GM18498 (cell line): ENCODE measurements around the gene APLNR.

ENCODE experiments used
- ATAC-seq: cut with Tn5 transposase; IDR thresholded peaks from one replicate; pipeline ENCODE4 v1.9.1; 2021; ENCODE audit warnings: mild to moderate bottlenecking, moderate library complexity; ENCODE audit not compliant: unreplicated experiment

Gene APLNR

GRCh38 chr11:57219021-57219627, 17.9 kb downstream of the APLNR start:
- no peak for ATAC-seq

GRCh38 chr11:57217053-57217452, 20.0 kb downstream of the APLNR start:
- no peak for ATAC-seq

- no peak for ATAC-seq
Observed at GRCh38 chr11:57216463-57216862, 20.6 kb downstream of the APLNR start.

- no peak for ATAC-seq
Observed at GRCh38 chr11:57214494-57214893, 22.6 kb downstream of the APLNR start.

- ATAC-seq = no peak
Observed at GRCh38 chr11:57214098-57214417, 23.0 kb downstream of the APLNR start.

- no peak for ATAC-seq
Observed at GRCh38 chr11:57213342-57214097, 23.5 kb downstream of the APLNR start.

GRCh38 chr11:57210781-57211180, 26.3 kb downstream of the APLNR start:
- ATAC-seq = no peak

- ATAC-seq = no peak
Observed at GRCh38 chr11:57207168-57207567, 29.9 kb downstream of the APLNR start.

- ATAC-seq = no peak
Observed at GRCh38 chr11:57205041-57205641, 31.9 kb downstream of the APLNR start.

GRCh38 chr11:57203882-57204480, 33.1 kb downstream of the APLNR start:
- ATAC-seq = no peak

GRCh38 chr11:57203359-57203758, 33.7 kb downstream of the APLNR start:
- no peak for ATAC-seq

- no peak for ATAC-seq
Observed at GRCh38 chr11:57202281-57202680, 34.8 kb downstream of the APLNR start.

GRCh38 chr11:57200917-57201316, 36.1 kb downstream of the APLNR start:
- no peak for ATAC-seq

GRCh38 chr11:57199330-57199729, 37.7 kb downstream of the APLNR start:
- ATAC-seq = no peak

GRCh38 chr11:57197762-57198161, 39.3 kb downstream of the APLNR start:
- ATAC-seq = no peak

GRCh38 chr11:57196596-57196995, 40.5 kb downstream of the APLNR start:
- ATAC-seq = no peak

GRCh38 chr11:57192316-57192715, 44.7 kb downstream of the APLNR start:
- no peak for ATAC-seq

GRCh38 chr11:57191311-57192219, 45.5 kb downstream of the APLNR start:
- no peak for ATAC-seq

- no peak for ATAC-seq
Observed at GRCh38 chr11:57190548-57190947, 46.5 kb downstream of the APLNR start.
